NT2/D1 (cell line): Measurements from ENCODE around the gene WSB1.

Experiments
- SUZ12 ChIP-seq: IDR thresholded peaks from 2 replicates; pipeline ENCODE4 v1.6.1; 2011; ENCODE audit not compliant: insufficient read length, insufficient read depth; ENCODE audit errors: extremely low read depth
- ZNF274 ChIP-seq: IDR thresholded peaks from 2 replicates; pipeline ENCODE4 v1.6.1; 2011; ENCODE audit warnings: mild to moderate bottlenecking, low read depth, low read length

DNA sequence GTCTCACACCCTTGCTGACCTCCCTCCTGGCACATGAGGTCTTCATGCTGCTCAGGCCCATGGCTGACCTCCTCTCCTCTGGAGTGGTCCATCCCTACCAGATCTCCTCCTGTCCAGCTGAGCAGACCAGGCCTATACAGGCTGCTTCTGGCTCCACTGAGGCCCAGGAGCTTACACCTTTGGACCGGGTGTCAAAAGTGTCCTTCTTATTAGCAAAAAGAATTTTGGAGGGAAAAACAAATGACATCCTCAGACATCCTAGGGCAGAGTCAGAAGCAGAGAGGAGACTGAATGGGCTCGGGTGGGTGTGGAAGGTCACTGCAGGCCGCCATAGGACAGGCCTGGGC lies 38.1 kb downstream of the WSB1 start:
- TF ChIP-seq ZNF274 (no peak), SUZ12 (no peak)
